HEK293 (cell line): ENCODE data around the gene HASPIN.
A peak's percentile ranks its signal among the peaks of the same experiment; 100 is the strongest.

ENCODE experiments used
- BCL11A ChIP-seq: fragments of 450-650 bp; formaldehyde crosslinking; IDR thresholded peaks from 2 replicates; pipeline ENCODE4 v1.5.1; 2016; ENCODE audit warnings: low read depth, missing biosample characterization, missing genetic modification characterization
- HOXA7 ChIP-seq: sonication (generic); formaldehyde crosslinking; IDR thresholded peaks from 2 replicates; pipeline ENCODE4 v1.8.1; 2022; ENCODE audit warnings: missing genetic modification reagents, borderline replicate concordance
- OVOL3 ChIP-seq: fragments of 450-650 bp; formaldehyde crosslinking; IDR thresholded peaks from 2 replicates; pipeline ENCODE4 v1.5.1; 2016; ENCODE audit warnings: missing biosample characterization, missing genetic modification characterization
- SCRT1 ChIP-seq: fragments of 450-650 bp; formaldehyde crosslinking; IDR thresholded peaks from 2 replicates; pipeline ENCODE4 v1.5.1; 2016; ENCODE audit warnings: missing biosample characterization, missing genetic modification characterization, borderline replicate concordance
- ZBTB48 ChIP-seq: fragments of 450-650 bp; formaldehyde crosslinking; IDR thresholded peaks from 2 replicates; pipeline ENCODE4 v1.5.1; 2016; ENCODE audit warnings: missing biosample characterization, missing genetic modification characterization
- ZBTB6 ChIP-seq: fragments of 450-650 bp; formaldehyde crosslinking; IDR thresholded peaks from 2 replicates; pipeline ENCODE4 v1.5.1; 2017; ENCODE audit warnings: missing biosample characterization, missing genetic modification characterization
- ZEB2 ChIP-seq: fragments of 450-650 bp; formaldehyde crosslinking; IDR thresholded peaks from 2 replicates; pipeline ENCODE4 v1.5.1; 2016; ENCODE audit warnings: missing biosample characterization, missing genetic modification characterization
- ZNF112 ChIP-seq: fragments of 450-650 bp; formaldehyde crosslinking; IDR thresholded peaks from 2 replicates; pipeline ENCODE4 v1.5.0; 2017; ENCODE audit warnings: missing biosample characterization, missing genetic modification characterization
- ZNF133 ChIP-seq: fragments of 450-650 bp; formaldehyde crosslinking; IDR thresholded peaks from 2 replicates; pipeline ENCODE4 v1.5.1; 2016; ENCODE audit warnings: missing biosample characterization, missing genetic modification characterization
- ZNF175 ChIP-seq: fragments of 450-650 bp; formaldehyde crosslinking; IDR thresholded peaks from 2 replicates; pipeline ENCODE4 v1.5.1; 2016; ENCODE audit warnings: missing biosample characterization, missing genetic modification characterization
- ZNF23 ChIP-seq: fragments of 450-650 bp; formaldehyde crosslinking; IDR thresholded peaks from 2 replicates; pipeline ENCODE4 v1.5.1; 2016; ENCODE audit warnings: missing biosample characterization, missing genetic modification characterization, borderline replicate concordance
- ZNF518A ChIP-seq: fragments of 450-650 bp; formaldehyde crosslinking; conservative IDR thresholded peaks from 2 replicates; pipeline ENCODE4 v1.5.1; 2016; ENCODE audit warnings: low read depth, missing biosample characterization, missing genetic modification characterization
- ZNF623 ChIP-seq: fragments of 450-650 bp; formaldehyde crosslinking; IDR thresholded peaks from 2 replicates; pipeline ENCODE4 v1.5.1; 2016; ENCODE audit warnings: missing biosample characterization, missing genetic modification characterization
- ZNF626 ChIP-seq: fragments of 450-650 bp; sonication (Bioruptor Pico); formaldehyde crosslinking; IDR thresholded peaks from 2 replicates; pipeline ENCODE4 v1.5.1; 2018; ENCODE audit warnings: missing biosample characterization, missing genetic modification characterization, inconsistent platforms
- ZNF629 ChIP-seq: fragments of 450-650 bp; formaldehyde crosslinking; IDR thresholded peaks from 2 replicates; pipeline ENCODE4 v1.5.1; 2017; ENCODE audit warnings: missing biosample characterization, missing genetic modification characterization
- ZNF670 ChIP-seq: fragments of 450-650 bp; formaldehyde crosslinking; IDR thresholded peaks from 2 replicates; pipeline ENCODE4 v1.5.1; 2016; ENCODE audit warnings: missing biosample characterization, missing genetic modification characterization, low read depth
- ZNF76 ChIP-seq: fragments of 450-650 bp; formaldehyde crosslinking; IDR thresholded peaks from 2 replicates; pipeline ENCODE4; 2016; ENCODE audit warnings: low read depth, missing biosample characterization, missing genetic modification characterization, borderline replicate concordance
- ZNF785 ChIP-seq: fragments of 450-650 bp; formaldehyde crosslinking; IDR thresholded peaks from 2 replicates; pipeline ENCODE4 v1.5.1; 2016; ENCODE audit warnings: missing biosample characterization, missing genetic modification characterization
- ZNF830 ChIP-seq: fragments of 450-650 bp; IDR thresholded peaks from 2 replicates; pipeline ENCODE4 v1.5.0; 2018; ENCODE audit warnings: missing biosample characterization, missing genetic modification characterization, low read depth, mild to moderate bottlenecking, moderate library complexity
- TF ChIP-seq, protein P1 (sequence below): fragments of 450-650 bp; formaldehyde crosslinking; conservative IDR thresholded peaks from 2 replicates; pipeline ENCODE4 v1.5.1; 2016; ENCODE audit warnings: low read depth, missing biosample characterization, missing genetic modification characterization
- TF ChIP-seq, protein P2 (sequence below): fragments of 450-650 bp; formaldehyde crosslinking; IDR thresholded peaks from 2 replicates; pipeline ENCODE4 v1.5.1; 2016; ENCODE audit warnings: missing biosample characterization, missing genetic modification characterization

The HASPIN gene

GRCh38 chr17:3723556-3724377, at the start of gene HASPIN (continued):
- TF ChIP-seq, protein P1, sequence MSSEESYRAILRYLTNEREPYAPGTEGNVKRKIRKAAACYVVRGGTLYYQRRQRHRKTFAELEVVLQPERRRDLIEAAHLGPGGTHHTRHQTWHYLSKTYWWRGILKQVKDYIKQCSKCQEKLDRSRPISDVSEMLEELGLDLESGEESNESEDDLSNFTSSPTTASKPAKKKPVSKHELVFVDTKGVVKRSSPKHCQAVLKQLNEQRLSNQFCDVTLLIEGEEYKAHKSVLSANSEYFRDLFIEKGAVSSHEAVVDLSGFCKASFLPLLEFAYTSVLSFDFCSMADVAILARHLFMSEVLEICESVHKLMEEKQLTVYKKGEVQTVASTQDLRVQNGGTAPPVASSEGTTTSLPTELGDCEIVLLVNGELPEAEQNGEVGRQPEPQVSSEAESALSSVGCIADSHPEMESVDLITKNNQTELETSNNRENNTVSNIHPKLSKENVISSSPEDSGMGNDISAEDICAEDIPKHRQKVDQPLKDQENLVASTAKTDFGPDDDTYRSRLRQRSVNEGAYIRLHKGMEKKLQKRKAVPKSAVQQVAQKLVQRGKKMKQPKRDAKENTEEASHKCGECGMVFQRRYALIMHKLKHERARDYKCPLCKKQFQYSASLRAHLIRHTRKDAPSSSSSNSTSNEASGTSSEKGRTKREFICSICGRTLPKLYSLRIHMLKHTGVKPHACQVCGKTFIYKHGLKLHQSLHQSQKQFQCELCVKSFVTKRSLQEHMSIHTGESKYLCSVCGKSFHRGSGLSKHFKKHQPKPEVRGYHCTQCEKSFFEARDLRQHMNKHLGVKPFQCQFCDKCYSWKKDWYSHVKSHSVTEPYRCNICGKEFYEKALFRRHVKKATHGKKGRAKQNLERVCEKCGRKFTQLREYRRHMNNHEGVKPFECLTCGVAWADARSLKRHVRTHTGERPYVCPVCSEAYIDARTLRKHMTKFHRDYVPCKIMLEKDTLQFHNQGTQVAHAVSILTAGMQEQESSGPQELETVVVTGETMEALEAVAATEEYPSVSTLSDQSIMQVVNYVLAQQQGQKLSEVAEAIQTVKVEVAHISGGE (tag by site-specific recombination), result peak; percentile 74
- TF ChIP-seq ZNF623 (tag by site-specific recombination), result no peak
- TF ChIP-seq ZNF518A, result no peak
- TF ChIP-seq, protein P2, sequence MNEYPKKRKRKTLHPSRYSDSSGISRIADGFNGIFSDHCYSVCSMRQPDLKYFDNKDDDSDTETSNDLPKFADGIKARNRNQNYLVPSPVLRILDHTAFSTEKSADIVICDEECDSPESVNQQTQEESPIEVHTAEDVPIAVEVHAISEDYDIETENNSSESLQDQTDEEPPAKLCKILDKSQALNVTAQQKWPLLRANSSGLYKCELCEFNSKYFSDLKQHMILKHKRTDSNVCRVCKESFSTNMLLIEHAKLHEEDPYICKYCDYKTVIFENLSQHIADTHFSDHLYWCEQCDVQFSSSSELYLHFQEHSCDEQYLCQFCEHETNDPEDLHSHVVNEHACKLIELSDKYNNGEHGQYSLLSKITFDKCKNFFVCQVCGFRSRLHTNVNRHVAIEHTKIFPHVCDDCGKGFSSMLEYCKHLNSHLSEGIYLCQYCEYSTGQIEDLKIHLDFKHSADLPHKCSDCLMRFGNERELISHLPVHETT (tag by site-specific recombination), result peak; percentile 37; the same call in 1 of the 2 replicates
- no peak for TF ChIP-seq BCL11A (tag by site-specific recombination)
- TF ChIP-seq ZNF76 (tag by site-specific recombination), result no peak; the same call in 1 of the 2 replicates
- peak; percentile 91 for TF ChIP-seq ZBTB48 (tag by site-specific recombination)
- TF ChIP-seq ZEB2 (tag by site-specific recombination), result peak; percentile 58
- no peak for TF ChIP-seq OVOL3
- TF ChIP-seq ZNF23, result no peak
- TF ChIP-seq ZNF175 (tag by site-specific recombination), result no peak
- TF ChIP-seq ZNF112 (tag by site-specific recombination), result no peak
- no peak for TF ChIP-seq ZNF626 (tag by site-specific recombination)
- no peak for TF ChIP-seq ZNF785 (tag by site-specific recombination)
- TF ChIP-seq ZNF830 (tag by site-specific recombination), result no peak
- no peak for TF ChIP-seq SCRT1 (tag by site-specific recombination)
- TF ChIP-seq HOXA7 (CRISPR knock-in tag), result no peak
- TF ChIP-seq ZNF133 (tag by site-specific recombination), result no peak
- TF ChIP-seq ZBTB6, result no peak; the same call in 1 of the 2 replicates
- TF ChIP-seq ZNF629 (tag by site-specific recombination), result peak; percentile 48
- no peak for TF ChIP-seq ZNF670 (tag by site-specific recombination)
- TF ChIP-seq, all 188 proteins: peak for 54
